Ovary (tissue), 3 donors: ENCODE measurements around the gene TMEM135.

Source experiments
- EP300 ChIP-seq: sonication (generic); formaldehyde crosslinking; IDR thresholded peaks from one replicate; pipeline ENCODE4 v1.6.1; 2017; ENCODE audit warnings: antibody characterized with exemption
- POLR2A ChIP-seq: fragments of 450-650 bp; IDR thresholded peaks from one replicate; pipeline ENCODE4 v1.6.1; 2017; ENCODE audit warnings: antibody characterized with exemption, mild to moderate bottlenecking, moderate library complexity
- TF ChIP-seq, protein P1 (sequence below), 3 donors: fragments of 450-650 bp in 2 of 3; fragments of 200-600 bp in 1 of 3; IDR thresholded peaks; one replicate each; pipeline versions ENCODE4 v1.5.1 to v1.8.0; 2016 to 2022; ENCODE audit warnings: antibody characterized with exemption in 3 of 3, mild to moderate bottlenecking in 1 of 3
- donor health status: DM: no; HTN: no; CAD: no.

DNA sequence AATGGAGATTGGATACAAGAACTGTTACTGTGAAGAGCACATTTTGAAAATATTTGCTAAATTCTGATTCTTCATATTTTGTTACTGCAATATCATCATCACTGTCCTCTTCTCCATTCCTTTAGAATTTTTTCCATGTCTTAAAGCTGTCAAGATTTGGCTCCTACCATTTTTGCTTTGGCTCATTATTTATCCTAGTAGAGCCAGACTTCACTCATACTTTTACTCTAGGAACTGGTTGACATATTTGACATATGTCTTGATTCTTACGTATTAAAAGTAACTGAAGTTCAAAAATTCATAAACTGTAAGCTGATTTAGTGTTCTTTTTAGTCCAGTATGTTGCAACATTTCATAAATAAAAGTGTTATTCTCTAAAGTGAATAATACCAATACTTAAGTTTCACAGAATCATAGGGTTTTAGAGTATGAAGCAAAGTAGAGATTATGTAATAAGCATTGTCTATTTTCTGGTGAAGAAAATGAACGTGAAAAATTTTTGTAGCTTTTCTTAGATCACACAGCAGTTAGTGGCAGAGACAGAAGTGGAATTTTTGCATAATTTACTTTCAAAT is 225.6 kb downstream of the TMEM135 start:
- TF ChIP-seq, protein P1, sequence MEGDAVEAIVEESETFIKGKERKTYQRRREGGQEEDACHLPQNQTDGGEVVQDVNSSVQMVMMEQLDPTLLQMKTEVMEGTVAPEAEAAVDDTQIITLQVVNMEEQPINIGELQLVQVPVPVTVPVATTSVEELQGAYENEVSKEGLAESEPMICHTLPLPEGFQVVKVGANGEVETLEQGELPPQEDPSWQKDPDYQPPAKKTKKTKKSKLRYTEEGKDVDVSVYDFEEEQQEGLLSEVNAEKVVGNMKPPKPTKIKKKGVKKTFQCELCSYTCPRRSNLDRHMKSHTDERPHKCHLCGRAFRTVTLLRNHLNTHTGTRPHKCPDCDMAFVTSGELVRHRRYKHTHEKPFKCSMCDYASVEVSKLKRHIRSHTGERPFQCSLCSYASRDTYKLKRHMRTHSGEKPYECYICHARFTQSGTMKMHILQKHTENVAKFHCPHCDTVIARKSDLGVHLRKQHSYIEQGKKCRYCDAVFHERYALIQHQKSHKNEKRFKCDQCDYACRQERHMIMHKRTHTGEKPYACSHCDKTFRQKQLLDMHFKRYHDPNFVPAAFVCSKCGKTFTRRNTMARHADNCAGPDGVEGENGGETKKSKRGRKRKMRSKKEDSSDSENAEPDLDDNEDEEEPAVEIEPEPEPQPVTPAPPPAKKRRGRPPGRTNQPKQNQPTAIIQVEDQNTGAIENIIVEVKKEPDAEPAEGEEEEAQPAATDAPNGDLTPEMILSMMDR (IDR thresholded peaks at IDR 0.05), result no peak
- TF ChIP-seq POLR2A, result no peak
- TF ChIP-seq EP300, result no peak
